H9 (cell line): ENCODE data around the gene ISG20L2. TPM values are rescaled to one million over a fixed set of nuclear protein-coding genes. Genes with fewer than 3 reads are reported as not detected.

Source experiments
- DNase-seq: peaks from one replicate; pipeline ENCODE4 v3.0.0-alpha.2; 2017
- H2AFZ ChIP-seq: one replicate; pipeline ENCODE4 v1.6.1; 2013; ENCODE audit warnings: mild to moderate bottlenecking, low read length, control low read depth, moderate library complexity
- H2AK5ac ChIP-seq: 2 replicates; pipeline ENCODE4 v1.6.1; 2013; ENCODE audit warnings: low read length, control low read depth, mixed read lengths; ENCODE audit not compliant: insufficient read length
- H2BK120ac ChIP-seq: one replicate; pipeline ENCODE4 v1.6.1; 2013; ENCODE audit warnings: low read depth, mild to moderate bottlenecking, low read length, control low read depth, inconsistent platforms; ENCODE audit not compliant: poor library complexity, severe bottlenecking
- H2BK12ac ChIP-seq: 2 replicates; pipeline ENCODE4 v1.6.1; 2013; ENCODE audit warnings: low read length, control low read depth, mixed read lengths, low read depth; ENCODE audit not compliant: insufficient read length
- H2BK15ac ChIP-seq: 2 replicates; pipeline ENCODE4 v1.6.1; 2013; ENCODE audit warnings: low read depth, low read length, control low read depth
- H2BK20ac ChIP-seq: one replicate; pipeline ENCODE4 v1.6.1; 2013; ENCODE audit warnings: low read depth, mild to moderate bottlenecking, low read length, control low read depth, inconsistent platforms; ENCODE audit not compliant: poor library complexity, severe bottlenecking
- H2BK5ac ChIP-seq: 2 replicates; pipeline ENCODE4 v1.6.1; 2013; ENCODE audit warnings: low read length, control low read depth, mixed read lengths; ENCODE audit not compliant: insufficient read length
- H3K14ac ChIP-seq: 2 replicates; pipeline ENCODE4 v1.6.1; 2013; ENCODE audit warnings: low read length, control low read depth; ENCODE audit not compliant: insufficient read depth
- H3K18ac ChIP-seq: 2 replicates; pipeline ENCODE4 v1.6.1; 2013; ENCODE audit warnings: low read depth, mild to moderate bottlenecking, mixed read lengths, low read length, control low read depth; ENCODE audit not compliant: insufficient read length
- H3K23ac ChIP-seq: 2 replicates; pipeline ENCODE4 v1.6.1; 2013; ENCODE audit warnings: low read length, control low read depth, mixed read lengths, low read depth; ENCODE audit not compliant: insufficient read length
- H3K23me2 ChIP-seq: 2 replicates; pipeline ENCODE4 v1.6.1; 2013; ENCODE audit warnings: low read depth, mild to moderate bottlenecking, mixed read lengths, low read length, control low read depth; ENCODE audit not compliant: insufficient read length, poor library complexity, severe bottlenecking
- H3K27ac ChIP-seq: 2 replicates; pipeline ENCODE4 v1.5.1; 2013; ENCODE audit warnings: low read length, control low read depth, mixed read lengths, low read depth; ENCODE audit not compliant: insufficient read length
- H3K27me3 ChIP-seq: 2 replicates; pipeline ENCODE4 v1.6.1; 2013; ENCODE audit warnings: low read length, control low read depth, inconsistent platforms; ENCODE audit not compliant: insufficient read depth
- H3K4ac ChIP-seq: 2 replicates; pipeline ENCODE4 v1.6.1; 2013; ENCODE audit warnings: low read depth, mild to moderate bottlenecking, control low read depth, inconsistent platforms, low read length, moderate library complexity
- H3K4me1 ChIP-seq: 2 replicates; pipeline ENCODE4 v1.6.1; 2013; ENCODE audit warnings: low read length, control low read depth, inconsistent platforms; ENCODE audit not compliant: insufficient read depth
- H3K4me2 ChIP-seq: 2 replicates; pipeline ENCODE4 v1.6.1; 2013; ENCODE audit warnings: low read length, control low read depth, mixed read lengths; ENCODE audit not compliant: insufficient read length, insufficient read depth
- H3K56ac ChIP-seq: 2 replicates; pipeline ENCODE4 v1.6.1; 2013; ENCODE audit warnings: low read depth, mild to moderate bottlenecking, mixed read lengths, low read length, control low read depth; ENCODE audit not compliant: insufficient read length
- H3K79me1 ChIP-seq: 2 replicates; pipeline ENCODE4 v1.6.1; 2013; ENCODE audit warnings: low read depth, mild to moderate bottlenecking, moderate library complexity, low read length, control low read depth, inconsistent platforms; ENCODE audit not compliant: insufficient read depth, poor library complexity, severe bottlenecking
- H3K79me2 ChIP-seq: 2 replicates; pipeline ENCODE4 v1.6.1; 2013; ENCODE audit warnings: low read length, control low read depth, inconsistent platforms; ENCODE audit not compliant: insufficient read depth
- H3K9ac ChIP-seq: 2 replicates; pipeline ENCODE4 v1.6.1; 2013; ENCODE audit warnings: low read length, control low read depth, mixed read lengths; ENCODE audit not compliant: insufficient read length; ENCODE audit errors: extremely low read depth
- H3K9me3 ChIP-seq: one replicate; pipeline ENCODE4 v1.6.1; 2013; ENCODE audit warnings: low read depth, low read length, inconsistent platforms; ENCODE audit not compliant: control insufficient read depth
- H3T11ph ChIP-seq: one replicate; pipeline ENCODE4 v1.6.1; 2013; ENCODE audit warnings: mild to moderate bottlenecking, low read length, control low read depth, inconsistent platforms
- H4K20me1 ChIP-seq: one replicate; pipeline ENCODE4 v1.6.1; 2013; ENCODE audit not compliant: control insufficient read depth, insufficient read length, insufficient read depth
- H4K5ac ChIP-seq: 2 replicates; pipeline ENCODE4 v1.6.1; 2013; ENCODE audit warnings: low read depth, mild to moderate bottlenecking, mixed read lengths, low read length, control low read depth; ENCODE audit not compliant: insufficient read length
- H4K8ac ChIP-seq: replicated peaks from 2 replicates; pipeline ENCODE4 v1.6.1; 2013; ENCODE audit warnings: low read length, control low read depth, mixed read lengths, low read depth; ENCODE audit not compliant: insufficient read length
- H4K91ac ChIP-seq: 2 replicates; pipeline ENCODE4 v1.6.1; 2013; ENCODE audit warnings: low read depth, mild to moderate bottlenecking, moderate library complexity, mixed read lengths, low read length, control low read depth; ENCODE audit not compliant: insufficient read length
- H3K27ac Mint-ChIP-seq, 3 experiments: 2 replicates in 2 of 3; 3 replicates in 1 of 3; pipeline ENCODE4 v1.8.0; 2020 to 2021; ENCODE audit warnings: mixed read lengths in 3 of 3, mild to moderate bottlenecking in 1 of 3, moderate library complexity in 1 of 3
- H3K27me3 Mint-ChIP-seq: 2 replicates; pipeline ENCODE4 v1.8.0; 2021; ENCODE audit warnings: low read depth, mild to moderate bottlenecking, moderate library complexity, mixed read lengths
- H3K36me3 Mint-ChIP-seq, 3 experiments: 2 replicates in 2 of 3; 3 replicates in 1 of 3; pipeline ENCODE4 v1.8.0; 2020 to 2021; ENCODE audit warnings: low read depth in 3 of 3, mixed read lengths in 3 of 3; ENCODE audit not compliant: insufficient read depth in 1 of 3
- H3K4me1 Mint-ChIP-seq, 2 experiments: 2 replicates each; pipeline ENCODE4 v1.8.0; 2020; ENCODE audit warnings: mixed read lengths in 2 of 2
- H3K4me3 Mint-ChIP-seq, 2 experiments: 2 replicates in 1 of 2; 3 replicates in 1 of 2; pipeline ENCODE4 v1.8.0; 2020 to 2021; ENCODE audit warnings: mild to moderate bottlenecking in 2 of 2, mixed read lengths in 2 of 2, moderate library complexity in 1 of 2
- H3K9me3 Mint-ChIP-seq, 2 experiments: 2 replicates in 1 of 2; 3 replicates in 1 of 2; pipeline ENCODE4 v1.8.0; 2020; ENCODE audit warnings: mild to moderate bottlenecking in 2 of 2, mixed read lengths in 2 of 2, moderate library complexity in 1 of 2
- WGBS: extraction: QIAGEN DNeasy Blood & Tissue Kit; methylation state at CpG from one replicate; pipeline ENCODE4 v1.1.7; 2013; ENCODE audit warnings: missing lambda C conversion rate, low lambda C conversion rate, mixed read lengths; ENCODE audit not compliant: insufficient read length; ENCODE audit errors: extremely low coverage; 5-methylcytosine and 5-hydroxymethylcytosine counted together
- total RNA-seq: library from RNA; stranded (reverse); gene quantifications from 2 replicates; pipeline ENCODE4 v1.2.1, GENCODE V29; 2021
- TF ChIP-seq, protein P1 (sequence below): fragments of 200-600 bp; sonication (generic); conservative IDR thresholded peaks from 3 replicates; pipeline ENCODE4 v1.8.0; 2021; ENCODE audit warnings: antibody characterized with exemption, mild to moderate bottlenecking

Gene ISG20L2
- total RNA-seq, 1 experiment from 2014 or later, result 57.6 TPM

- TF ChIP-seq, protein P1, sequence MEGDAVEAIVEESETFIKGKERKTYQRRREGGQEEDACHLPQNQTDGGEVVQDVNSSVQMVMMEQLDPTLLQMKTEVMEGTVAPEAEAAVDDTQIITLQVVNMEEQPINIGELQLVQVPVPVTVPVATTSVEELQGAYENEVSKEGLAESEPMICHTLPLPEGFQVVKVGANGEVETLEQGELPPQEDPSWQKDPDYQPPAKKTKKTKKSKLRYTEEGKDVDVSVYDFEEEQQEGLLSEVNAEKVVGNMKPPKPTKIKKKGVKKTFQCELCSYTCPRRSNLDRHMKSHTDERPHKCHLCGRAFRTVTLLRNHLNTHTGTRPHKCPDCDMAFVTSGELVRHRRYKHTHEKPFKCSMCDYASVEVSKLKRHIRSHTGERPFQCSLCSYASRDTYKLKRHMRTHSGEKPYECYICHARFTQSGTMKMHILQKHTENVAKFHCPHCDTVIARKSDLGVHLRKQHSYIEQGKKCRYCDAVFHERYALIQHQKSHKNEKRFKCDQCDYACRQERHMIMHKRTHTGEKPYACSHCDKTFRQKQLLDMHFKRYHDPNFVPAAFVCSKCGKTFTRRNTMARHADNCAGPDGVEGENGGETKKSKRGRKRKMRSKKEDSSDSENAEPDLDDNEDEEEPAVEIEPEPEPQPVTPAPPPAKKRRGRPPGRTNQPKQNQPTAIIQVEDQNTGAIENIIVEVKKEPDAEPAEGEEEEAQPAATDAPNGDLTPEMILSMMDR, result no peak
- peaks cover 6 to 9% of the 10 kb centered on the region in 2 experiments for H3K4me1 Mint-ChIP-seq
- Histone ChIP-seq H3K14ac (no peak overlapping the region), H2BK15ac (no peak overlapping the region), H2AFZ (no peak overlapping the region), H4K91ac (no peak overlapping the region), H3K4me1 (peaks cover 3% of the 10 kb centered on the region; the same call in 1 of the 2 replicates), H2AK5ac (no peak overlapping the region), H2BK12ac (no peak overlapping the region), H3K18ac (no peak overlapping the region), H4K5ac (no peak overlapping the region), H3K27ac (no peak overlapping the region), H3K9me3 (no peaks in the 10 kb centered on the region), H2BK20ac (no peak overlapping the region), H3K9ac (no peak overlapping the region), H3K4me2 (no peak overlapping the region), H3K79me2 (peaks cover 16% of the 10 kb centered on the region; the same call in 1 of the 2 replicates), H3K4ac (no peak overlapping the region), H4K8ac (no peak overlapping the region), H3K27me3 (no peaks in the 10 kb centered on the region), H2BK120ac (no peak overlapping the region), H3T11ph (no peak overlapping the region), H3K23me2 (no peaks in the 10 kb centered on the region), H3K56ac (no peak overlapping the region), H2BK5ac (no peak overlapping the region), H3K23ac (no peak overlapping the region), H3K79me1 (peaks cover 14% of the 10 kb centered on the region), H4K20me1 (no peaks in the 10 kb centered on the region)
- no peak overlapping the region; a peak in 1 of 7 replicates for H3K27ac Mint-ChIP-seq
- H3K4me3 Mint-ChIP-seq, result no peak overlapping the region
- no peaks in the 10 kb centered on the region for H3K9me3 Mint-ChIP-seq
- no peaks in the 10 kb centered on the region; the same call in 1 of the 2 replicates for H3K27me3 Mint-ChIP-seq
- WGBS, result no CpG with 5 or more reads among the region's 2 CpGs
- peaks cover 24 to 47% (median 36%) of the 10 kb centered on the region in 3 experiments for H3K36me3 Mint-ChIP-seq
- DNase-seq, result no peak
These were observed 7.4 kb downstream of the ISG20L2 start for GRCh38 chr1:156721131-156721530.
